Measurements from ENCODE around the gene GMNN. TPM values are rescaled to one million over a fixed set of nuclear protein-coding genes. Genes with fewer than 3 reads are reported as not detected.

Gene GMNN
- total RNA-seq, 1 experiment from 2014 or later = 98.5 TPM

DNA sequence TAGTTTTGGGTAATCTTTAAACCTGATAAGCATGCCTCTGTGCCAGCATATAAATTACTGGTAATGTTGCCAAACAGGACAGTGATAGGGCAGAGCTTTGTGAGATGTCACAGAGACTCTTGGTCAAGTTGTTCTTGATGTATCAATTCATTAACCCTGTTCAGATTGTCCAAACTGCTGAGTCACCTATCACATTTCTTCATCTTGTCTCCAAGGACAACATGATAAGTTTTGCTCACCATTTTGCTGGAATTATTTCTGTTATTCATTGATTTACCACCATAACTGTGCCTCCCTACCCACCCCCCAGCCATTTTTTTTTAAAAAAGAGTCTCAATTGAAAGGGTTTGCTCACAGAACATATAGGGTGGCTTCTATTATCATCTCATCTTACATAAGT, 19.5 kb upstream of the GMNN start:
- Mint-ChIP-seq H3K36me3 (no peaks in the 10 kb centered on the region), H3K4me1 (0 out of 2 replicates have a peak, but pooled peaks cover 2% of the 10 kb centered on the region), H3K27ac (no peak overlapping the region), H3K9me3 (peaks cover 31% of the 10 kb centered on the region), H3K4me3 (no peak overlapping the region), H3K27me3 (ENCODE audit: low read depth) (no peaks in the 10 kb centered on the region)
- no peak for DNase-seq (ENCODE audit: low spot score)
- ATAC-seq = no peak
- POLR2A ChIA-PET = no interaction called here
- TF ChIP-seq, protein P1, sequence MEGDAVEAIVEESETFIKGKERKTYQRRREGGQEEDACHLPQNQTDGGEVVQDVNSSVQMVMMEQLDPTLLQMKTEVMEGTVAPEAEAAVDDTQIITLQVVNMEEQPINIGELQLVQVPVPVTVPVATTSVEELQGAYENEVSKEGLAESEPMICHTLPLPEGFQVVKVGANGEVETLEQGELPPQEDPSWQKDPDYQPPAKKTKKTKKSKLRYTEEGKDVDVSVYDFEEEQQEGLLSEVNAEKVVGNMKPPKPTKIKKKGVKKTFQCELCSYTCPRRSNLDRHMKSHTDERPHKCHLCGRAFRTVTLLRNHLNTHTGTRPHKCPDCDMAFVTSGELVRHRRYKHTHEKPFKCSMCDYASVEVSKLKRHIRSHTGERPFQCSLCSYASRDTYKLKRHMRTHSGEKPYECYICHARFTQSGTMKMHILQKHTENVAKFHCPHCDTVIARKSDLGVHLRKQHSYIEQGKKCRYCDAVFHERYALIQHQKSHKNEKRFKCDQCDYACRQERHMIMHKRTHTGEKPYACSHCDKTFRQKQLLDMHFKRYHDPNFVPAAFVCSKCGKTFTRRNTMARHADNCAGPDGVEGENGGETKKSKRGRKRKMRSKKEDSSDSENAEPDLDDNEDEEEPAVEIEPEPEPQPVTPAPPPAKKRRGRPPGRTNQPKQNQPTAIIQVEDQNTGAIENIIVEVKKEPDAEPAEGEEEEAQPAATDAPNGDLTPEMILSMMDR (IDR thresholded peaks at IDR 0.05) = no peak
- no peak for TF ChIP-seq FOXJ3 (CRISPR knock-in tag; IDR thresholded peaks at IDR 0.05; ENCODE audit: borderline replicate concordance)
- TF ChIP-seq, protein P2, sequence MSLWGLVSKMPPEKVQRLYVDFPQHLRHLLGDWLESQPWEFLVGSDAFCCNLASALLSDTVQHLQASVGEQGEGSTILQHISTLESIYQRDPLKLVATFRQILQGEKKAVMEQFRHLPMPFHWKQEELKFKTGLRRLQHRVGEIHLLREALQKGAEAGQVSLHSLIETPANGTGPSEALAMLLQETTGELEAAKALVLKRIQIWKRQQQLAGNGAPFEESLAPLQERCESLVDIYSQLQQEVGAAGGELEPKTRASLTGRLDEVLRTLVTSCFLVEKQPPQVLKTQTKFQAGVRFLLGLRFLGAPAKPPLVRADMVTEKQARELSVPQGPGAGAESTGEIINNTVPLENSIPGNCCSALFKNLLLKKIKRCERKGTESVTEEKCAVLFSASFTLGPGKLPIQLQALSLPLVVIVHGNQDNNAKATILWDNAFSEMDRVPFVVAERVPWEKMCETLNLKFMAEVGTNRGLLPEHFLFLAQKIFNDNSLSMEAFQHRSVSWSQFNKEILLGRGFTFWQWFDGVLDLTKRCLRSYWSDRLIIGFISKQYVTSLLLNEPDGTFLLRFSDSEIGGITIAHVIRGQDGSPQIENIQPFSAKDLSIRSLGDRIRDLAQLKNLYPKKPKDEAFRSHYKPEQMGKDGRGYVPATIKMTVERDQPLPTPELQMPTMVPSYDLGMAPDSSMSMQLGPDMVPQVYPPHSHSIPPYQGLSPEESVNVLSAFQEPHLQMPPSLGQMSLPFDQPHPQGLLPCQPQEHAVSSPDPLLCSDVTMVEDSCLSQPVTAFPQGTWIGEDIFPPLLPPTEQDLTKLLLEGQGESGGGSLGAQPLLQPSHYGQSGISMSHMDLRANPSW (CRISPR knock-in tag; conservative IDR thresholded peaks at IDR 0.05; ENCODE audit: low read depth) = no peak
- no peak for TF ChIP-seq FOXK1 (CRISPR knock-in tag; IDR thresholded peaks at IDR 0.05)
- TF ChIP-seq, protein P3, sequence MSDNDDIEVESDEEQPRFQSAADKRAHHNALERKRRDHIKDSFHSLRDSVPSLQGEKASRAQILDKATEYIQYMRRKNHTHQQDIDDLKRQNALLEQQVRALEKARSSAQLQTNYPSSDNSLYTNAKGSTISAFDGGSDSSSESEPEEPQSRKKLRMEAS (CRISPR knock-in tag; IDR thresholded peaks at IDR 0.05) = no peak
- no peak for TF ChIP-seq PRRX2 (CRISPR knock-in tag; IDR thresholded peaks at IDR 0.05)
- TF ChIP-seq ZNF219 (CRISPR knock-in tag; IDR thresholded peaks at IDR 0.05; ENCODE audit: borderline replicate concordance) = no peak
- TF ChIP-seq, protein P4, sequence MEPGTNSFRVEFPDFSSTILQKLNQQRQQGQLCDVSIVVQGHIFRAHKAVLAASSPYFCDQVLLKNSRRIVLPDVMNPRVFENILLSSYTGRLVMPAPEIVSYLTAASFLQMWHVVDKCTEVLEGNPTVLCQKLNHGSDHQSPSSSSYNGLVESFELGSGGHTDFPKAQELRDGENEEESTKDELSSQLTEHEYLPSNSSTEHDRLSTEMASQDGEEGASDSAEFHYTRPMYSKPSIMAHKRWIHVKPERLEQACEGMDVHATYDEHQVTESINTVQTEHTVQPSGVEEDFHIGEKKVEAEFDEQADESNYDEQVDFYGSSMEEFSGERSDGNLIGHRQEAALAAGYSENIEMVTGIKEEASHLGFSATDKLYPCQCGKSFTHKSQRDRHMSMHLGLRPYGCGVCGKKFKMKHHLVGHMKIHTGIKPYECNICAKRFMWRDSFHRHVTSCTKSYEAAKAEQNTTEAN (CRISPR knock-in tag; IDR thresholded peaks at IDR 0.05) = no peak
- TF ChIP-seq SMAD3 (CRISPR knock-in tag; IDR thresholded peaks at IDR 0.05; ENCODE audit: borderline replicate concordance) = no peak
- TF ChIP-seq, protein P5, sequence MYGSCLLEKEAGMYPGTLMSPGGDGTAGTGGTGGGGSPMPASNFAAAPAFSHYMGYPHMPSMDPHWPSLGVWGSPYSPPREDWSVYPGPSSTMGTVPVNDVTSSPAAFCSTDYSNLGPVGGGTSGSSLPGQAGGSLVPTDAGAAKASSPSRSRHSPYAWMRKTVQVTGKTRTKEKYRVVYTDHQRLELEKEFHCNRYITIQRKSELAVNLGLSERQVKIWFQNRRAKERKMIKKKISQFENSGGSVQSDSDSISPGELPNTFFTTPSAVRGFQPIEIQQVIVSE (CRISPR knock-in tag; IDR thresholded peaks at IDR 0.05; ENCODE audit: borderline replicate concordance) = no peak
- TF ChIP-seq ETV6 (CRISPR knock-in tag; IDR thresholded peaks at IDR 0.05) = no peak
- TF ChIP-seq, protein P6, sequence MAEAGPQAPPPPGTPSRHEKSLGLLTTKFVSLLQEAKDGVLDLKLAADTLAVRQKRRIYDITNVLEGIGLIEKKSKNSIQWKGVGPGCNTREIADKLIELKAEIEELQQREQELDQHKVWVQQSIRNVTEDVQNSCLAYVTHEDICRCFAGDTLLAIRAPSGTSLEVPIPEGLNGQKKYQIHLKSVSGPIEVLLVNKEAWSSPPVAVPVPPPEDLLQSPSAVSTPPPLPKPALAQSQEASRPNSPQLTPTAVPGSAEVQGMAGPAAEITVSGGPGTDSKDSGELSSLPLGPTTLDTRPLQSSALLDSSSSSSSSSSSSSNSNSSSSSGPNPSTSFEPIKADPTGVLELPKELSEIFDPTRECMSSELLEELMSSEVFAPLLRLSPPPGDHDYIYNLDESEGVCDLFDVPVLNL (CRISPR knock-in tag; IDR thresholded peaks at IDR 0.05; ENCODE audit: borderline replicate concordance, low read depth) = no peak
- no peak for TF ChIP-seq TEAD4 (CRISPR knock-in tag; IDR thresholded peaks at IDR 0.05)
- TF ChIP-seq ZNF263 (CRISPR knock-in tag; IDR thresholded peaks at IDR 0.05; ENCODE audit: low read depth) = no peak
- CTCF ChIA-PET = no interaction called here

DNA sequence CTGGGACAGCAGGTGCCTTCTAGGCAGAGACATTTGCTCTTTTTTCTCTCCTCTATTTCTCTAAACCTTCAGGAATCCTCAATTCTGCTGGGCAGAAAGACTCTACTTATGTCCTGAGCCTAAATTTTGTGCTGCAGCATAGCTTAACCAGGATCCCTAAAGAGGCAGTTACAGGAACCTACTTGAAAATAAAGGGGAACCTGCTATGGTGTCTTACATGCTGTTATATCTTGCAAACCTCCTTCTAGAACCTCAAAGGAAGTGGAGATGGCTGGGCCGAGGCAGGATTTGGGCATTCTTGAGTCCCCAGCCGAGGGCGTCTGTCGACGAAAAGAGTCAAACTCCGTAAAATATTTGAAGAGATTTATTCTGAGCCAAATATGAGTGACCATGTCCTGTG, 17.1 kb upstream of the GMNN start:
- no peak for ATAC-seq
- no peak for TF ChIP-seq ETV6 (CRISPR knock-in tag; IDR thresholded peaks at IDR 0.05)
- TF ChIP-seq, protein P7, sequence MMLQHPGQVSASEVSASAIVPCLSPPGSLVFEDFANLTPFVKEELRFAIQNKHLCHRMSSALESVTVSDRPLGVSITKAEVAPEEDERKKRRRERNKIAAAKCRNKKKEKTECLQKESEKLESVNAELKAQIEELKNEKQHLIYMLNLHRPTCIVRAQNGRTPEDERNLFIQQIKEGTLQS (CRISPR knock-in tag; conservative IDR thresholded peaks at IDR 0.05) = no peak
- TF ChIP-seq, protein P8, sequence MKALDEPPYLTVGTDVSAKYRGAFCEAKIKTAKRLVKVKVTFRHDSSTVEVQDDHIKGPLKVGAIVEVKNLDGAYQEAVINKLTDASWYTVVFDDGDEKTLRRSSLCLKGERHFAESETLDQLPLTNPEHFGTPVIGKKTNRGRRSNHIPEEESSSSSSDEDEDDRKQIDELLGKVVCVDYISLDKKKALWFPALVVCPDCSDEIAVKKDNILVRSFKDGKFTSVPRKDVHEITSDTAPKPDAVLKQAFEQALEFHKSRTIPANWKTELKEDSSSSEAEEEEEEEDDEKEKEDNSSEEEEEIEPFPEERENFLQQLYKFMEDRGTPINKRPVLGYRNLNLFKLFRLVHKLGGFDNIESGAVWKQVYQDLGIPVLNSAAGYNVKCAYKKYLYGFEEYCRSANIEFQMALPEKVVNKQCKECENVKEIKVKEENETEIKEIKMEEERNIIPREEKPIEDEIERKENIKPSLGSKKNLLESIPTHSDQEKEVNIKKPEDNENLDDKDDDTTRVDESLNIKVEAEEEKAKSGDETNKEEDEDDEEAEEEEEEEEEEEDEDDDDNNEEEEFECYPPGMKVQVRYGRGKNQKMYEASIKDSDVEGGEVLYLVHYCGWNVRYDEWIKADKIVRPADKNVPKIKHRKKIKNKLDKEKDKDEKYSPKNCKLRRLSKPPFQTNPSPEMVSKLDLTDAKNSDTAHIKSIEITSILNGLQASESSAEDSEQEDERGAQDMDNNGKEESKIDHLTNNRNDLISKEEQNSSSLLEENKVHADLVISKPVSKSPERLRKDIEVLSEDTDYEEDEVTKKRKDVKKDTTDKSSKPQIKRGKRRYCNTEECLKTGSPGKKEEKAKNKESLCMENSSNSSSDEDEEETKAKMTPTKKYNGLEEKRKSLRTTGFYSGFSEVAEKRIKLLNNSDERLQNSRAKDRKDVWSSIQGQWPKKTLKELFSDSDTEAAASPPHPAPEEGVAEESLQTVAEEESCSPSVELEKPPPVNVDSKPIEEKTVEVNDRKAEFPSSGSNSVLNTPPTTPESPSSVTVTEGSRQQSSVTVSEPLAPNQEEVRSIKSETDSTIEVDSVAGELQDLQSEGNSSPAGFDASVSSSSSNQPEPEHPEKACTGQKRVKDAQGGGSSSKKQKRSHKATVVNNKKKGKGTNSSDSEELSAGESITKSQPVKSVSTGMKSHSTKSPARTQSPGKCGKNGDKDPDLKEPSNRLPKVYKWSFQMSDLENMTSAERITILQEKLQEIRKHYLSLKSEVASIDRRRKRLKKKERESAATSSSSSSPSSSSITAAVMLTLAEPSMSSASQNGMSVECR (CRISPR knock-in tag; IDR thresholded peaks at IDR 0.05; ENCODE audit: borderline replicate concordance) = no peak
- TF ChIP-seq, protein P9, sequence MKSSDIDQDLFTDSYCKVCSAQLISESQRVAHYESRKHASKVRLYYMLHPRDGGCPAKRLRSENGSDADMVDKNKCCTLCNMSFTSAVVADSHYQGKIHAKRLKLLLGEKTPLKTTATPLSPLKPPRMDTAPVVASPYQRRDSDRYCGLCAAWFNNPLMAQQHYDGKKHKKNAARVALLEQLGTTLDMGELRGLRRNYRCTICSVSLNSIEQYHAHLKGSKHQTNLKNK (CRISPR knock-in tag; IDR thresholded peaks at IDR 0.05) = no peak
- TF ChIP-seq, protein P3 (CRISPR knock-in tag; IDR thresholded peaks at IDR 0.05) = no peak

More for the DNA sequence above, 17.1 kb upstream of the GMNN start:
- CTCF ChIA-PET = no interaction called here
- H3K9me3 Mint-ChIP-seq = peaks cover 24% of the 10 kb centered on the region
- no peak overlapping the region for H3K27ac Mint-ChIP-seq
- POLR2A ChIA-PET = no interaction called here
- no peak overlapping the region for H3K4me3 Mint-ChIP-seq
- no peaks in the 10 kb centered on the region for H3K27me3 Mint-ChIP-seq (ENCODE audit: low read depth)
- peaks cover 5% of the 10 kb centered on the region; the same call in 1 of the 2 replicates for H3K4me1 Mint-ChIP-seq
- no peaks in the 10 kb centered on the region for H3K36me3 Mint-ChIP-seq
- no peak for DNase-seq (ENCODE audit: low spot score)
